ENCODE results near the gene OR10G7. TPM values are rescaled to one million over a fixed set of nuclear protein-coding genes. Genes with fewer than 3 reads are reported as not detected.
"Not testable (repeated sequence)": the region's sequence is repeated elsewhere in the genome, so short reads cannot be mapped to it uniquely, and the experiment has no call there.

The OR10G7 gene
- total RNA-seq, 1 donor from 2014 or later: not detected

DNA sequence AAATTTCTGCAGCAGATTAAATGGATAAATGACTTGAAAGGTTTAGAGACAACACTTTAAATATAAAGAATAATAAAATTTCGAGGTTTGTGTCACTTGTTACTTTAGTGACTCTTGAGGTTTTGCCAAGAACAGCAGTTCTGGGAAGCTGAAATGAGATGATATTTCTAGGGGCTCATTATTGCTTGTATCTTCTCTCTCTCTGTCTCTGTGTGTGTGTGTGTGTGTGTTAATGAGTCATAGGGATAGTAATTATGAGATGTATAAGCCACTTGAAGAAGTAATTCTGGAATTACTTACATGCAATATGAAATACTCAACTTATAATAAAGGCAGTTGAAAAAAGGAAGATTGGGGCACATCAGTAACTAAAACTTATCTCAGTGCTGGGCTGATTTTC lies 9.6 kb upstream of the OR10G7 start:
- intact Hi-C loops (cut with micrococcal nuclease): no loop called here

GRCh38 chr11:124043420-124043819 lies 2.3 kb upstream of the OR10G7 start:
- intact Hi-C loops (cut with micrococcal nuclease): no loop called here

GRCh38 chr11:124039557-124039956 lies 1.6 kb downstream of the OR10G7 start:
- intact Hi-C loops (cut with micrococcal nuclease): no loop called here

DNA sequence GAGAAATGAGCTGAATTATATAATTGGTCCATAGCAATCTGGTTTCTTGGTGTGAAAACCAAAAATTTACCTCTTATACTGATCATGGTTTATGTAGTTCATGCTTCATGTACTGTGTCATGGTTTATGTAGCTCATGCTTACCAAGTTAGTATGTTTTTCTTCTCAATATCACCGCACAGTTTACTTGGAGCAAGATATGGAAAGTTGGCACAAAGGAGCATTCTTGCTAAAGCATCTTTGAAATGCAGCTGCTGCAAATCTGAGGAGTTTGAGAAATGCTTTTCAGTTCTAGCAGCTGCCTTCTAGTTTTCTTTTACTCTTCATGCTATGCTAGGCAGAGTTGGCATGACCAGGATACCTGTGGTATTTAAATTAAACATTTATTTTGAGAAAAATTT lies 4.5 kb downstream of the OR10G7 start:
- intact Hi-C loops (cut with micrococcal nuclease): no loop called here

- intact Hi-C loops (cut with micrococcal nuclease): no loop called here
These were observed 14.6 kb downstream of the OR10G7 start, which contains the start of gene OR10G8 for GRCh38 chr11:124026498-124026897. Gene OR10G8 (plus strand): TSS chr11:124026798. CDS start chr11:124029623, 2,825 bp downstream.

GRCh38 chr11:124015837-124016236 lies 25.3 kb downstream of the OR10G7 start:
- intact Hi-C loops (cut with micrococcal nuclease): not testable (repeated sequence)

GRCh38 chr11:124012697-124013096 lies 28.4 kb downstream of the OR10G7 start, which contains the start of gene OR10G4:
Gene OR10G4 (plus strand): TSS chr11:124012997. CDS start chr11:124015575, 2,578 bp downstream.
- intact Hi-C loops (cut with micrococcal nuclease): no loop called here

- intact Hi-C loops (cut with micrococcal nuclease): no loop called here
These were observed 46.0 kb downstream of the OR10G7 start, which contains the start of gene OR10G6 for GRCh38 chr11:123995119-123995518. Gene OR10G6 (minus strand): TSS chr11:123995161. CDS start chr11:123995161, 0 bp downstream.

Other genes starting within 250 kb of the OR10G7 start
- not detected in 2 replicates for gene OR6M1, start 235.0 kb downstream of the OR10G7 start, total RNA-seq
- gene TMEM225, start 155.7 kb downstream of the OR10G7 start, total RNA-seq: not detected in 2 replicates
- gene OR8D4, start 139.2 kb downstream of the OR10G7 start, total RNA-seq: not detected in 2 replicates
- not detected in 2 replicates for gene OR4D5, start 101.7 kb downstream of the OR10G7 start, total RNA-seq
- not detected in 2 replicates for gene OR6T1, start 97.5 kb downstream of the OR10G7 start, total RNA-seq
- not detected in 2 replicates for gene OR10S1, start 63.5 kb downstream of the OR10G7 start, total RNA-seq
- not detected in 2 replicates for gene OR10G6, start 46.2 kb downstream of the OR10G7 start, total RNA-seq
- not detected in 2 replicates for gene OR10G4, start 28.3 kb downstream of the OR10G7 start, total RNA-seq
- not detected in 2 replicates for gene OR10G9, start 18.3 kb downstream of the OR10G7 start, total RNA-seq
- not detected in 2 replicates for gene OR10G8, start 14.5 kb downstream of the OR10G7 start, total RNA-seq
- gene VWA5A, start 74.1 kb upstream of the OR10G7 start, total RNA-seq: 4.3 and 4.5 TPM in 2 replicates
- gene OR10D3, start 142.0 kb upstream of the OR10G7 start, total RNA-seq: not detected in 2 replicates
- gene OR8G1, start 199.8 kb upstream of the OR10G7 start, total RNA-seq: not detected in 2 replicates
- not detected in 2 replicates for gene OR8G5, start 215.1 kb upstream of the OR10G7 start, total RNA-seq

All from T-helper 2 cell treated with Interferon-gamma antibody and Interleukin-4, amounts not matched to agents 100 ng/mL and 5 ng/mL, for 36 hours (primary cell).